ENCODE results near the gene AK6.
"Not testable (repeated sequence)": the region's sequence is repeated elsewhere in the genome, so short reads cannot be mapped to it uniquely, and the experiment has no call there.

Gene AK6

GRCh38 chr5:69369340-69370121, at the start of gene AK6, which contains the start of the genes RAD17 and TAF9:
Gene AK6, minus strand, starts transcription at chr5:69369520. Its CDS starts 30 bp downstream, at chr5:69369490.
Gene RAD17, plus strand, starts transcription at chr5:69369818. Its CDS starts 2,391 bp downstream, at chr5:69372209.
Gene TAF9, minus strand, starts transcription at chr5:69369520. Its CDS starts 3,783 bp downstream, at chr5:69365737.
- DNase-seq: peak; percentile 59

GRCh38 chr5:69418554-69418953, 49.2 kb upstream of the AK6 start:
- no peak for DNase-seq

GRCh38 chr5:69416699-69417098, 47.4 kb upstream of the AK6 start:
- no peak for DNase-seq

- no peak for DNase-seq
These were observed 46.9 kb upstream of the AK6 start for GRCh38 chr5:69416180-69416579.

- no peak for DNase-seq
These were observed 46.3 kb upstream of the AK6 start for GRCh38 chr5:69415584-69415958.

- DNase-seq: no peak
These were observed 45.7 kb upstream of the AK6 start, which contains the start of gene MARVELD2 for GRCh38 chr5:69414885-69415583. Gene MARVELD2, plus strand, starts transcription at chr5:69415116. Its CDS starts 4,270 bp downstream, at chr5:69419386.

- no peak for DNase-seq
These were observed 35.5 kb upstream of the AK6 start for GRCh38 chr5:69404659-69405330.

- DNase-seq: no peak
These were observed 9.1 kb upstream of the AK6 start for GRCh38 chr5:69378376-69378775.

GRCh38 chr5:69374911-69375446, 5.7 kb upstream of the AK6 start:
- no peak for DNase-seq

GRCh38 chr5:69372394-69372793, 3.1 kb upstream of the AK6 start:
- DNase-seq: no peak

- DNase-seq: not testable (repeated sequence)
These were observed 1.0 kb upstream of the AK6 start for GRCh38 chr5:69370335-69370734.

GRCh38 chr5:69368458-69369339, 621 bp downstream of the AK6 start:
- DNase-seq: no peak

GRCh38 chr5:69367697-69368279, 1.5 kb downstream of the AK6 start:
- DNase-seq: no peak

- DNase-seq: no peak
These were observed 4.5 kb downstream of the AK6 start for GRCh38 chr5:69364850-69365249.

GRCh38 chr5:69364414-69364813, 4.9 kb downstream of the AK6 start:
- DNase-seq: peak; percentile 6

- no peak for DNase-seq
These were observed 8.9 kb downstream of the AK6 start for GRCh38 chr5:69360442-69360841.

- no peak for DNase-seq
These were observed 9.6 kb downstream of the AK6 start for GRCh38 chr5:69359699-69360098.

GRCh38 chr5:69350664-69351063, 18.7 kb downstream of the AK6 start:
- no peak for DNase-seq

- DNase-seq: no peak
These were observed 26.2 kb downstream of the AK6 start for GRCh38 chr5:69343083-69343482.

GRCh38 chr5:69341520-69342161, 27.7 kb downstream of the AK6 start:
- DNase-seq: no peak

GRCh38 chr5:69335341-69335935, 33.9 kb downstream of the AK6 start:
- no peak for DNase-seq

All from NCI-H1694 (cell line).